Choroid plexus epithelial cell (primary cell): ENCODE data around the gene PRG2.
A peak's percentile ranks its signal among the peaks of the same experiment; 100 is the strongest.
"Not testable (repeated sequence)": the region's sequence is repeated elsewhere in the genome, so short reads cannot be mapped to it uniquely, and the experiment has no call there.

ENCODE experiments used
- DNase-seq: peaks from one replicate; pipeline ENCODE4 v3.0.0-alpha.2; 2010; ENCODE audit warnings: low read depth
- H3K4me3 ChIP-seq: 2 replicates; pipeline ENCODE4 v1.5.1; 2011; ENCODE audit warnings: low read depth, mild to moderate bottlenecking, control low read depth, low read length, moderate library complexity
- TF ChIP-seq, protein P1 (sequence below): conservative IDR thresholded peaks from 2 replicates; pipeline ENCODE4 v1.5.1; 2011; ENCODE audit warnings: low read depth, mild to moderate bottlenecking, control low read depth, inconsistent platforms, low read length, moderate library complexity

Gene PRG2

DNA sequence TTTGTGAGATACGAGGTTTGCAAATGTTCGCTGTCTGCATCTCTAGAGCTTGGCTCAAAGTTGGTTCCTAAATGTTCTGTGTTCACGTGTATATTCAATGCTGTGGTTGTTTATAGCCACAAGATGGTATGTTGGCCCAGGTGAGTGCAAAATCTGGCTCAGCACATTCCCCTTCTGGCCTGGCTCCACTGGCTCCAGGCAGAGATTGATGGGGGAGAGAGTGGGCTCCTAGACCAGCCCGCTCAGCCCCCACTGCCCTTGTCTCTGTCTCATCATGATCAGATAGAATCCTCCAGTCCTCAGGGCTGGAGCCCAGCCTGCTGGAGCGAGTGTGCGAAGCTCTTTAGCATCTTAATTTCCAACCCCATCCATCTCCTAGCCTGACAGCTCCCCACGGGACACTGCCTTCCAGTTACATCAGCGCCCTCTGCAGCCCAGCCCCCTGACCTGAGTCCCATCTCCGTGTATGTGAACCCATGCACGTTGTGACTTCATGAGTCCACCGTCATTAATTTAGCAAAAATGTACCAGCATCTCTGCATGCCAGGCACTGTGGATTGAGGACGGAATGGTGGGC, 50.3 kb downstream of the PRG2 start:
- TF ChIP-seq, protein P1, sequence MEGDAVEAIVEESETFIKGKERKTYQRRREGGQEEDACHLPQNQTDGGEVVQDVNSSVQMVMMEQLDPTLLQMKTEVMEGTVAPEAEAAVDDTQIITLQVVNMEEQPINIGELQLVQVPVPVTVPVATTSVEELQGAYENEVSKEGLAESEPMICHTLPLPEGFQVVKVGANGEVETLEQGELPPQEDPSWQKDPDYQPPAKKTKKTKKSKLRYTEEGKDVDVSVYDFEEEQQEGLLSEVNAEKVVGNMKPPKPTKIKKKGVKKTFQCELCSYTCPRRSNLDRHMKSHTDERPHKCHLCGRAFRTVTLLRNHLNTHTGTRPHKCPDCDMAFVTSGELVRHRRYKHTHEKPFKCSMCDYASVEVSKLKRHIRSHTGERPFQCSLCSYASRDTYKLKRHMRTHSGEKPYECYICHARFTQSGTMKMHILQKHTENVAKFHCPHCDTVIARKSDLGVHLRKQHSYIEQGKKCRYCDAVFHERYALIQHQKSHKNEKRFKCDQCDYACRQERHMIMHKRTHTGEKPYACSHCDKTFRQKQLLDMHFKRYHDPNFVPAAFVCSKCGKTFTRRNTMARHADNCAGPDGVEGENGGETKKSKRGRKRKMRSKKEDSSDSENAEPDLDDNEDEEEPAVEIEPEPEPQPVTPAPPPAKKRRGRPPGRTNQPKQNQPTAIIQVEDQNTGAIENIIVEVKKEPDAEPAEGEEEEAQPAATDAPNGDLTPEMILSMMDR = peak; percentile 23
- H3K4me3 ChIP-seq = no peak overlapping the region
- DNase-seq = peak; percentile 26

DNA sequence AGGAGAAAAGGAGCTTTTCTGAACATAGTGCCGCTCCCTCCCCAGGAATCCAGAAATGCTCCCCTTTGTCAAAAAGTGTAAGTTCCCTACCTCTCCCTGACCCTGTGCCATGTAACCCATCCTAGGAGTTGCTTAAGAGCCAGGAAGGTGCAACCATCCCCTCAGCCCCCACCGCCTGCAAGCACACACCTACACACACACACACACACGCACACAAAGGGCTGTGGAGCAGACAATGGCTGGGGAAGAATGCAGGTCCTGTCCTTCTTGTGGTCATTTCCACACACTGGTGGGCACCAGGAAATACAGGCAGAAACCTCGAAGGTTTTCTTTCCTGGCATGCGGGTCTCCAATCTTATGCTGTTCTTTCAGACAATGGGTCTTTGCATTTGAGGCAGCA, 51.1 kb downstream of the PRG2 start:
- TF ChIP-seq, protein P1 = no peak
- no peak overlapping the region for H3K4me3 ChIP-seq
- no peak for DNase-seq

DNA sequence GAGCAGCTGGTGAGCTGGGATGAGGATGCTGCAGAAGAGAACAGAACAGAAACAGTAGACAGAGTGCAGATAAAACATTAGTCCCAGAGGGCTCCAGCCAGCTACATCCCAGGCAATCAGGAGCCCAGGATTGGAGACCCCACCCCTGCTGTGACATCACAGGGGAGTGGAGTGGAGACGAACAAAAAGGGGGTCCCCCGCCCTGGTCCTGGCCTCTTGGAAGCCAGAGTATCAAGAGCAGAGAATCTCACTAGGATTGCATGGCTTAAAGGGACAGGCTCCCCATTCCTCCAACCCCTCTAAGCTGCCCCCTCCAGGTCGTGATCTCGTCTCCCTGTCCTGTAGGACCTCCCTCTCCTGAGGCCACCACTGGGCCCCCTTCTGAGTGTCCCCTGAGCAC, 52.3 kb downstream of the PRG2 start, which contains the start of gene P2RX3:
TSS of gene P2RX3 (plus strand) at position 211 of the 400 bp plus-strand sequence. CDS start 199 bp downstream, outside the sequence.
- no peak for DNase-seq
- TF ChIP-seq, protein P1 = no peak
- no peak within 1 kb of the TSS for H3K4me3 ChIP-seq

DNA sequence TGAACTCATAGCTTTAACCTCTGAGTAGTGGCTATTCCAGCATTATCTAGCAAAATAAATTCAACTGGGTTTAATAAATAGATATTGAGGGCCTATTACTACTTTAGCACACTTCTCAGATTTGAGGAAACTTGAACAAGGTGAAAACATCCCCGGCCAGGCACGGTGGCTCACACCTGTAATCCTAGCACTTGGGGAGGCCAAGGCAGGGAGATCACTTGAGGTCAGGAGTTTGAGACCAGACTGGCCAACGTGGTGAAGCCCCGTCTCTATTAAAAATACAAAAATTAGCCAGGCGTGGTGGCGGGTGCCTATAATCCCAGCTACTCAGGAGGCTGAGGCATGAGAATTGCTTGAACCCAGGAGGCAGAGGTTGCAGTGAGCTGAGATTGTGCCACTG, 53.6 kb downstream of the PRG2 start:
- DNase-seq, H3K4me3 ChIP-seq: not testable (repeated sequence)
